Cardiac muscle cell (in vitro differentiated cells and primary cell): ENCODE data around the gene TRIM32. TPM values are rescaled to one million over a fixed set of nuclear protein-coding genes. Genes with fewer than 3 reads are reported as not detected.

Source experiments
- DNase-seq, 2 donors: peaks; one replicate each; pipeline versions ENCODE4 v3.0.0 to v3.0.0-alpha.2; 2010 to 2017; ENCODE audit warnings: low read depth in 1 of 2, low spot score in 1 of 2
- H3K27ac ChIP-seq: fragments of 200-600 bp; sonication (generic); 2 replicates; pipeline ENCODE4 v1.5.1; 2016
- H3K27me3 ChIP-seq: fragments of 200-600 bp; sonication (generic); 2 replicates; pipeline ENCODE4 v1.6.0; 2016; ENCODE audit warnings: control low read depth
- H3K36me3 ChIP-seq: fragments of 200-600 bp; sonication (generic); 2 replicates; pipeline ENCODE4 v1.5.1; 2016; ENCODE audit warnings: control low read depth
- H3K4me1 ChIP-seq: fragments of 200-600 bp; sonication (generic); 2 replicates; pipeline ENCODE4 v1.8.1; 2017; ENCODE audit warnings: low read depth, mild to moderate bottlenecking, mixed run types
- H3K4me3 ChIP-seq: fragments of 200-600 bp; sonication (generic); 2 replicates; pipeline ENCODE4 v1.5.1; 2016; ENCODE audit warnings: mild to moderate bottlenecking
- H3K9me3 ChIP-seq: fragments of 200-600 bp; sonication (generic); 2 replicates; pipeline ENCODE4 v1.5.1; 2017; ENCODE audit warnings: low read depth, mild to moderate bottlenecking, control low read depth
- polyA plus RNA-seq: library from polyadenylated mRNA; unstranded; fragments of >200 nt; fragmentation: Nextera tagmentation; extraction: Ambion mirVana; gene quantifications from 2 replicates; pipeline ENCODE4 v1.2.1, GENCODE V29; 2016
- total RNA-seq: library from RNA; depleted of rRNA; stranded (reverse); fragments of >200 nt; gene quantifications from 2 replicates; pipeline ENCODE4 v1.2.3, GENCODE V29; 2016
- TF ChIP-seq, protein P1 (sequence below): IDR thresholded peaks from 2 replicates; pipeline ENCODE4 v1.5.1; 2012; ENCODE audit warnings: low read depth, mild to moderate bottlenecking, low read length

TRIM32 gene
- 14.0 and 15.0 TPM in 2 replicates for total RNA-seq
- polyA plus RNA-seq, result 13.9 and 18.3 TPM in 2 replicates

- Histone ChIP-seq H3K4me1 (peaks cover 3% of the 10 kb centered on the region), H3K27me3 (no peaks in the 10 kb centered on the region), H3K36me3 (no peaks in the 10 kb centered on the region), H3K27ac (no peak within 1 kb of the TSS), H3K4me3 (peak within 1 kb of the TSS; percentile 66), H3K9me3 (no peaks in the 10 kb centered on the region)
- DNase-seq, result peak; percentile 92 to 95
- TF ChIP-seq, protein P1, sequence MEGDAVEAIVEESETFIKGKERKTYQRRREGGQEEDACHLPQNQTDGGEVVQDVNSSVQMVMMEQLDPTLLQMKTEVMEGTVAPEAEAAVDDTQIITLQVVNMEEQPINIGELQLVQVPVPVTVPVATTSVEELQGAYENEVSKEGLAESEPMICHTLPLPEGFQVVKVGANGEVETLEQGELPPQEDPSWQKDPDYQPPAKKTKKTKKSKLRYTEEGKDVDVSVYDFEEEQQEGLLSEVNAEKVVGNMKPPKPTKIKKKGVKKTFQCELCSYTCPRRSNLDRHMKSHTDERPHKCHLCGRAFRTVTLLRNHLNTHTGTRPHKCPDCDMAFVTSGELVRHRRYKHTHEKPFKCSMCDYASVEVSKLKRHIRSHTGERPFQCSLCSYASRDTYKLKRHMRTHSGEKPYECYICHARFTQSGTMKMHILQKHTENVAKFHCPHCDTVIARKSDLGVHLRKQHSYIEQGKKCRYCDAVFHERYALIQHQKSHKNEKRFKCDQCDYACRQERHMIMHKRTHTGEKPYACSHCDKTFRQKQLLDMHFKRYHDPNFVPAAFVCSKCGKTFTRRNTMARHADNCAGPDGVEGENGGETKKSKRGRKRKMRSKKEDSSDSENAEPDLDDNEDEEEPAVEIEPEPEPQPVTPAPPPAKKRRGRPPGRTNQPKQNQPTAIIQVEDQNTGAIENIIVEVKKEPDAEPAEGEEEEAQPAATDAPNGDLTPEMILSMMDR, result no peak
Measured at GRCh38 chr9:116687074-116687753, at the start of gene TRIM32. TRIM32 (plus strand) TSS chr9:116687305; CDS start chr9:116697743, 10,438 bp downstream.

DNA sequence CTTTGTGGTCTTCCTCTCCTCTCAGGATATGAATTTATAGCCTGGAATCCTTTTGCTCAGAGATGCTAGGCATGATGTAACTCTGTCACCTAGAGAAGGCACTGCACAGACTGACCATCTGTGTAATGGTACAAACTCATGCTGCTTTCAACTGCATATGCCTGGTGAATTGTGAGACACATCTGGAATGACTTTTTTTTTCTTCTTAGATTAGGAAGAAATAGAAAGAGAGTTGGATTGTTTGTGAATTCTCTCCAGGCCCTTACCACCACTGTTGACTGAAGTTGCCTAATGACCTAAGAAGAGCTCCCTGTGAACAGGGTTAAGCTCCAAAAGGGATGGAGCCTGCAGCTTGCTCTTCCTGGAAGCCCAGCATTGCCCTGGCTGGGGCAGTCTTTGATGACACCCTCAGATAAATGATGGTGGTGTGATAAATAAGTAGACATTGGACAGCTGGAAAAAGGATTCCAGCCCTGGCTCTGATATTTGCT, 47.8 kb upstream of the TRIM32 start:
- H3K36me3 ChIP-seq, result no peaks in the 10 kb centered on the region
- H3K4me3 ChIP-seq, result no peak overlapping the region
- H3K9me3 ChIP-seq, result no peaks in the 10 kb centered on the region
- DNase-seq, result peak in 1 of 2 donors; percentile 33
- H3K4me1 ChIP-seq, result peaks cover 5% of the 10 kb centered on the region
- no peaks in the 10 kb centered on the region for H3K27me3 ChIP-seq
- H3K27ac ChIP-seq, result no peak overlapping the region
- TF ChIP-seq, protein P1, result no peak

- no peak for DNase-seq
Measured at GRCh38 chr9:116641292-116642059, 45.6 kb upstream of the TRIM32 start.

DNA sequence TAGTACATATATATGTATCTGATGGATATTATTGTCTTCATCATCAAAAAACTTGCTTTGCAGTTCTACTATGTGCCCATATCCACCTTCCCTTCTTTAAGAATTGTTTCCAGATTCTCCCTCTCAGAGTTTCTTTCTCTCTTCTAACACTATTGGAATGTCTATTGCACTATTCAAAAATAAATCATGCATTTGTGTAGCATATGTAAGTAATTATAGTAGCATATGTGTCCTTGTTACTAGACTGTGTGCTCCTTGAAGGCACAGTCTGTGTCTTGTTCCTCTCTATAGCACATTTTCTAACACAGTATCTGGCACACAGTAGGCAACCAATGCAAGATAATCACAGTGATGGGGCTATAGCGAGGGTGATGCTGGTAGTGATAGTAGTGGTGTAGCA, 43.4 kb upstream of the TRIM32 start:
- Histone ChIP-seq H3K4me3 (no peak overlapping the region), H3K4me1 (peaks cover 5% of the 10 kb centered on the region), H3K27me3 (no peaks in the 10 kb centered on the region), H3K9me3 (no peaks in the 10 kb centered on the region), H3K36me3 (no peaks in the 10 kb centered on the region), H3K27ac (no peak overlapping the region)
- TF ChIP-seq, protein P1, result no peak
- DNase-seq, result no peak

More at GRCh38 chr9:116641292-116642059, 45.6 kb upstream of the TRIM32 start:
- H3K4me1 ChIP-seq, result peaks cover 5% of the 10 kb centered on the region
- TF ChIP-seq, protein P1, result no peak
- no peak overlapping the region for H3K4me3 ChIP-seq
- no peaks in the 10 kb centered on the region for H3K27me3 ChIP-seq
- no peaks in the 10 kb centered on the region for H3K9me3 ChIP-seq
- no peaks in the 10 kb centered on the region for H3K36me3 ChIP-seq
- no peak overlapping the region for H3K27ac ChIP-seq

DNA sequence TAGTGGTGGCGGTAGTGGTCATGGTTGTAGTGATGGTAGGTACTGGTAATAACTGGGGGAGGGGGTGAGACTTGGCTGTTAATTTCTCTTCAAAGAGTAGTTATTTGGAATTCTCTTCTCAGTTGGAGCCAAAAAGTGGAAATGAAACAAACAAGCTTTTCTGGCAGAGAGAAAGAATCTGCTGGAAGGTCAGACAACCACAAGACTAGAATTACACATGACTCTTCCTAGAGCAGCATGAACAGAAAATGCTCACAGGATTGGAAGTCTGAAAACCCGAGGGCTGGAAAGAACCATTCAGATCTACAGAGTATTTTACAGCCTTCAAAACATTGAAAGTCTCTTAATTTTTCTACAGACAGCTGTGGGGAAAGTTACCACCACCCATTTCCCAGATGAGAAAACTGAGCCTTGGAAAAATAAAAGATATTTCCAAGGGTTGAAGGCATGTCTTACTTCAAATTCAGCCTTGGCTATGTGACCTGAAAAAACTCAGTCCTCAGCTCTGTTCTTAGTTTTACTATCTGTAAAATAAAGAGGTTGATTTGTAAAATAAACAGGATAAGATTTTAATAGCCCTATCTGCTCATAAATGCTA, 42.9 kb upstream of the TRIM32 start:
- TF ChIP-seq, protein P1, result no peak
- Histone ChIP-seq H3K27me3 (no peaks in the 10 kb centered on the region), H3K9me3 (no peaks in the 10 kb centered on the region), H3K4me3 (no peak overlapping the region), H3K36me3 (no peaks in the 10 kb centered on the region), H3K27ac (no peak overlapping the region), H3K4me1 (peaks cover 5% of the 10 kb centered on the region)
- peak in 1 of 2 donors; percentile 60 for DNase-seq
